Endothelial cell of umbilical vein (primary cell): ENCODE results near the gene HOXD10.

Experiments used
- CTCF ChIP-seq, 2 donors: IDR thresholded peaks; 1 replicate in 1 of 2; 2 replicates in 1 of 2; pipeline ENCODE4 v1.5.1; 2011; ENCODE audit warnings: low read length in 2 of 2, mild to moderate bottlenecking in 2 of 2, moderate library complexity in 2 of 2, control low read depth in 1 of 2, inconsistent platforms in 1 of 2, low read depth in 1 of 2; ENCODE audit not compliant: insufficient read depth in 1 of 2; ENCODE audit errors: extremely low read depth in 1 of 2
- EZH2 ChIP-seq: IDR thresholded peaks from 2 replicates; pipeline ENCODE4 v1.6.1; 2012; ENCODE audit warnings: borderline replicate concordance, low read depth, mild to moderate bottlenecking, moderate library complexity, low read length, inconsistent platforms; ENCODE audit not compliant: severe bottlenecking
- POLR2A ChIP-seq: IDR thresholded peaks from 2 replicates; pipeline ENCODE4 v1.6.1; 2012; ENCODE audit warnings: low read depth, mild to moderate bottlenecking, control low read depth, low read length
- POLR2AphosphoS5 ChIP-seq: IDR thresholded peaks from 2 replicates; pipeline ENCODE4 v1.6.1; 2012; ENCODE audit warnings: low read depth, mild to moderate bottlenecking, control low read depth, low read length, moderate library complexity; ENCODE audit not compliant: insufficient read depth

GRCh38 chr2:176106581-176107539 lies 9.7 kb upstream of the HOXD10 start, which contains the start of gene HOXD11:
- TF ChIP-seq POLR2AphosphoS5 (no peak), CTCF (IDR thresholded peaks at IDR 0.05; ENCODE audit: extremely low read depth in 1 of 2, insufficient read depth in 1 of 2, low read depth in 1 of 2, low read length in 2 of 2) (no peak), EZH2 (peak; percentile 98), POLR2A (no peak)
